ENCODE results near the gene DNMT3A.

- TF ChIP-seq EZH2 (IDR thresholded peaks at IDR 0.05; ENCODE audit: borderline replicate concordance, low read depth, low read length, severe bottlenecking): no peak
- TF ChIP-seq, protein P1, sequence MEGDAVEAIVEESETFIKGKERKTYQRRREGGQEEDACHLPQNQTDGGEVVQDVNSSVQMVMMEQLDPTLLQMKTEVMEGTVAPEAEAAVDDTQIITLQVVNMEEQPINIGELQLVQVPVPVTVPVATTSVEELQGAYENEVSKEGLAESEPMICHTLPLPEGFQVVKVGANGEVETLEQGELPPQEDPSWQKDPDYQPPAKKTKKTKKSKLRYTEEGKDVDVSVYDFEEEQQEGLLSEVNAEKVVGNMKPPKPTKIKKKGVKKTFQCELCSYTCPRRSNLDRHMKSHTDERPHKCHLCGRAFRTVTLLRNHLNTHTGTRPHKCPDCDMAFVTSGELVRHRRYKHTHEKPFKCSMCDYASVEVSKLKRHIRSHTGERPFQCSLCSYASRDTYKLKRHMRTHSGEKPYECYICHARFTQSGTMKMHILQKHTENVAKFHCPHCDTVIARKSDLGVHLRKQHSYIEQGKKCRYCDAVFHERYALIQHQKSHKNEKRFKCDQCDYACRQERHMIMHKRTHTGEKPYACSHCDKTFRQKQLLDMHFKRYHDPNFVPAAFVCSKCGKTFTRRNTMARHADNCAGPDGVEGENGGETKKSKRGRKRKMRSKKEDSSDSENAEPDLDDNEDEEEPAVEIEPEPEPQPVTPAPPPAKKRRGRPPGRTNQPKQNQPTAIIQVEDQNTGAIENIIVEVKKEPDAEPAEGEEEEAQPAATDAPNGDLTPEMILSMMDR (IDR thresholded peaks at IDR 0.05; ENCODE audit: borderline replicate concordance, extremely low read depth, low read length, poor library complexity, severe bottlenecking): no peak
Measured at GRCh38 chr2:25380586-25381375, 39.1 kb upstream of the DNMT3A start.

Data from DND-41 (cell line).